Measurements from ENCODE around the gene SSTR4. TPM values are rescaled to one million over a fixed set of nuclear protein-coding genes. Genes with fewer than 3 reads are reported as not detected.

The SSTR4 gene
- total and polyA plus RNA-seq, 2 donors (not counting 3 experiments of a cell fraction or from before 2014, with no cell fraction given): not detected

- intact Hi-C loops (cut with micrococcal nuclease): no loop called here
- no peaks in the 10 kb centered on the region for H3K36me3 ChIP-seq (ENCODE audit: control insufficient read depth in 2 of 2, extremely low read depth in 1 of 2, insufficient read depth in 2 of 2, low read length in 2 of 2)
- H3K27me3 ChIP-seq (ENCODE audit: control insufficient read depth in 2 of 2, insufficient read depth in 2 of 2, low read length in 2 of 2): no peaks in the 10 kb centered on the region
- POLR2A ChIA-PET: no interaction called here
- DNase-seq (ENCODE audit: low read depth, low spot score) (no peak), FAIRE-seq (no peak)
- no TSS peak for BruUV-seq (replicated peaks)
- no peak overlapping the region for H3K9ac ChIP-seq (replicated peaks; ENCODE audit: extremely low read depth, insufficient read depth, low read length)
- H2AFZ ChIP-seq (ENCODE audit: low read depth, low read length): no peak overlapping the region
- H3K4me1 ChIP-seq (ENCODE audit: control insufficient read depth, extremely low read depth, insufficient read depth, low read length): no peaks in the 10 kb centered on the region
- H4K20me1 ChIP-seq (replicated peaks; ENCODE audit: control insufficient read depth, extremely low read depth, insufficient read depth, low read length): no peaks in the 10 kb centered on the region
- H3K9me1 ChIP-seq (replicated peaks; ENCODE audit: control insufficient read depth, extremely low read depth, insufficient read depth, low read length): no peaks in the 10 kb centered on the region
- H3K27ac ChIP-seq (ENCODE audit: insufficient read depth, low read depth, low read length): no peak overlapping the region
- H3K4me2 ChIP-seq (ENCODE audit: insufficient read depth, low read length): no peak overlapping the region
- H3K79me2 ChIP-seq (ENCODE audit: control insufficient read depth, insufficient read depth, low read length): no peaks in the 10 kb centered on the region
- CTCF ChIA-PET: interaction anchor here (1.3 kb wide), 1 partner anchor 44 kb away, joined by 4 read pairs; no protein-coding TSS in a partner anchor
- TF ChIP-seq CTCF (IDR thresholded peaks at IDR 0.05; ENCODE audit: extremely low read depth in 1 of 2, insufficient read depth in 1 of 2, low read depth in 1 of 2, low read length in 2 of 2): no peak
- TF ChIP-seq GATA2 (IDR thresholded peaks at IDR 0.05; ENCODE audit: insufficient read depth, insufficient read length, low read depth, low read length): no peak
- no peaks in the 10 kb centered on the region for H3K9me3 ChIP-seq (replicated peaks; ENCODE audit: control insufficient read depth, insufficient read depth, low read length)
- H3K4me3 ChIP-seq (replicated peaks in 1 of 3; ENCODE audit: insufficient read depth in 1 of 3, low read depth in 1 of 3, low read length in 3 of 3): no peak overlapping the region
- dilution Hi-C loops (cut with MboI; ENCODE audit: extremely low pct_ligation_motif_present, low sequenced_read_pairs): no loop called here
Measured at GRCh38 chr20:23018432-23018831, 16.7 kb upstream of the SSTR4 start.

- no peaks in the 10 kb centered on the region for H3K79me2 ChIP-seq (ENCODE audit: control insufficient read depth, insufficient read depth, low read length)
- TF ChIP-seq POLR2A (IDR thresholded peaks at IDR 0.05; ENCODE audit: low read depth, low read length) (no peak), CTCF (IDR thresholded peaks at IDR 0.05; ENCODE audit: extremely low read depth in 1 of 2, insufficient read depth in 1 of 2, low read depth in 1 of 2, low read length in 2 of 2) (no peak), EZH2 (IDR thresholded peaks at IDR 0.05; ENCODE audit: borderline replicate concordance, low read depth, low read length, severe bottlenecking) (no peak), MYC (IDR thresholded peaks at IDR 0.05; ENCODE audit: low read depth, low read length) (no peak), POLR2AphosphoS5 (IDR thresholded peaks at IDR 0.05; ENCODE audit: insufficient read depth, low read depth, low read length) (no peak), JUN (IDR thresholded peaks at IDR 0.05; ENCODE audit: borderline replicate concordance, insufficient read depth, insufficient read length, low read depth) (no peak), GATA2 (IDR thresholded peaks at IDR 0.05; ENCODE audit: insufficient read depth, insufficient read length, low read depth, low read length) (no peak)
- TF ChIP-seq, protein P1, sequence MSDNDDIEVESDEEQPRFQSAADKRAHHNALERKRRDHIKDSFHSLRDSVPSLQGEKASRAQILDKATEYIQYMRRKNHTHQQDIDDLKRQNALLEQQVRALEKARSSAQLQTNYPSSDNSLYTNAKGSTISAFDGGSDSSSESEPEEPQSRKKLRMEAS (IDR thresholded peaks at IDR 0.05; ENCODE audit: insufficient read depth, insufficient read length): no peak
- POLR2A ChIA-PET: no interaction called here
- H3K4me3 ChIP-seq (replicated peaks in 1 of 3; ENCODE audit: insufficient read depth in 1 of 3, low read depth in 1 of 3, low read length in 3 of 3): no peak overlapping the region
- no peak overlapping the region for H2AFZ ChIP-seq (ENCODE audit: low read depth, low read length)
- H3K4me1 ChIP-seq (ENCODE audit: control insufficient read depth, extremely low read depth, insufficient read depth, low read length): no peaks in the 10 kb centered on the region
- intact Hi-C loops (cut with micrococcal nuclease): no loop called here
- no peaks in the 10 kb centered on the region for H3K27me3 ChIP-seq (ENCODE audit: control insufficient read depth in 2 of 2, insufficient read depth in 2 of 2, low read length in 2 of 2)
- DNase-seq (ENCODE audit: low read depth, low spot score) (no peak), FAIRE-seq (no peak)
- dilution Hi-C loops (cut with MboI; ENCODE audit: extremely low pct_ligation_motif_present, low sequenced_read_pairs): no loop called here
- CTCF ChIA-PET: no interaction called here
- no peaks in the 10 kb centered on the region for H3K9me1 ChIP-seq (replicated peaks; ENCODE audit: control insufficient read depth, extremely low read depth, insufficient read depth, low read length)
- no peaks in the 10 kb centered on the region for H3K36me3 ChIP-seq (ENCODE audit: control insufficient read depth in 2 of 2, extremely low read depth in 1 of 2, insufficient read depth in 2 of 2, low read length in 2 of 2)
- no peak overlapping the region for H3K27ac ChIP-seq (ENCODE audit: insufficient read depth, low read depth, low read length)
- H3K9ac ChIP-seq (replicated peaks; ENCODE audit: extremely low read depth, insufficient read depth, low read length): no peak overlapping the region
- no TSS peak for BruUV-seq (replicated peaks)
- no peaks in the 10 kb centered on the region for H4K20me1 ChIP-seq (replicated peaks; ENCODE audit: control insufficient read depth, extremely low read depth, insufficient read depth, low read length)
- H3K9me3 ChIP-seq (replicated peaks; ENCODE audit: control insufficient read depth, insufficient read depth, low read length): no peaks in the 10 kb centered on the region
- H3K4me2 ChIP-seq (ENCODE audit: insufficient read depth, low read length): no peak overlapping the region
Measured at GRCh38 chr20:23018941-23019340, 16.2 kb upstream of the SSTR4 start.
